ENCODE results near the gene MVK. TPM values are rescaled to one million over a fixed set of nuclear protein-coding genes. Genes with fewer than 3 reads are reported as not detected.

Gene MVK
- total RNA-seq, 1 donor from 2014 or later = 12.4 TPM

DNA sequence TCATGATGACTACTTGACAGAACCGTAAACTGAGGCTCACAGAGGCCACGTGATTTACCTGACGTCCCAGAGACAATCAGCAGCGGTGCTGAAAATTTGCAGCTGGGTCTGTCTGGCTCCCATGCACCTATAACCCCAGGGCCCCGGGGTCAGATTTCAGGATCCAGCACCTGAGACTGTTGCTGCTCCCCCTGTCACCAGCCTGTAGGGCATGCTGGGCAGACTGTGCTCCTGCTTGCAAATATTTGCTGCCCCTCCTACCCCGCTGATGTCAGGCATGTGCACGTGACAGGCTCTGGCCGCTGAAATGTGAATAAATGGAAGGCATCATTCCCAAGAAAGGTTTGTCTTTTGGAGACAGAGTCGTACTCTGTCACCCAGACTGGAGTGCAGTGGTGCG, 6.3 kb upstream of the MVK start:
- H3K9ac ChIP-seq (ENCODE audit: low read length) = no peak overlapping the region
- Mint-ChIP-seq H3K9me3 (ENCODE audit: unreplicated experiment) (peaks cover under 1% of the 10 kb centered on the region), H3K36me3 (ENCODE audit: low read depth, unreplicated experiment) (peaks cover 6% of the 10 kb centered on the region), H3K4me3 (ENCODE audit: unreplicated experiment) (no peak overlapping the region), H3K4me1 (ENCODE audit: low read depth, unreplicated experiment) (no peaks in the 10 kb centered on the region), H3K27me3 (ENCODE audit: low read depth, unreplicated experiment) (no peaks in the 10 kb centered on the region), H3K27ac (ENCODE audit: unreplicated experiment) (no peak overlapping the region)
- no peak for FAIRE-seq
- H3K4me2 ChIP-seq (ENCODE audit: low read length) = no peak overlapping the region
- peaks cover 8% of the 10 kb centered on the region for H3K36me3 ChIP-seq (ENCODE audit: insufficient read depth, low read length)
- no peaks in the 10 kb centered on the region for H3K27me3 ChIP-seq (ENCODE audit: insufficient read depth, low read length)
- no peak for TF ChIP-seq EZH2 (IDR thresholded peaks at IDR 0.05; ENCODE audit: insufficient read depth, low read length)
- TF ChIP-seq, protein P1, sequence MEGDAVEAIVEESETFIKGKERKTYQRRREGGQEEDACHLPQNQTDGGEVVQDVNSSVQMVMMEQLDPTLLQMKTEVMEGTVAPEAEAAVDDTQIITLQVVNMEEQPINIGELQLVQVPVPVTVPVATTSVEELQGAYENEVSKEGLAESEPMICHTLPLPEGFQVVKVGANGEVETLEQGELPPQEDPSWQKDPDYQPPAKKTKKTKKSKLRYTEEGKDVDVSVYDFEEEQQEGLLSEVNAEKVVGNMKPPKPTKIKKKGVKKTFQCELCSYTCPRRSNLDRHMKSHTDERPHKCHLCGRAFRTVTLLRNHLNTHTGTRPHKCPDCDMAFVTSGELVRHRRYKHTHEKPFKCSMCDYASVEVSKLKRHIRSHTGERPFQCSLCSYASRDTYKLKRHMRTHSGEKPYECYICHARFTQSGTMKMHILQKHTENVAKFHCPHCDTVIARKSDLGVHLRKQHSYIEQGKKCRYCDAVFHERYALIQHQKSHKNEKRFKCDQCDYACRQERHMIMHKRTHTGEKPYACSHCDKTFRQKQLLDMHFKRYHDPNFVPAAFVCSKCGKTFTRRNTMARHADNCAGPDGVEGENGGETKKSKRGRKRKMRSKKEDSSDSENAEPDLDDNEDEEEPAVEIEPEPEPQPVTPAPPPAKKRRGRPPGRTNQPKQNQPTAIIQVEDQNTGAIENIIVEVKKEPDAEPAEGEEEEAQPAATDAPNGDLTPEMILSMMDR (IDR thresholded peaks at IDR 0.05; ENCODE audit: insufficient read depth, low read depth, low read length) = no peak
- H3K4me1 ChIP-seq (ENCODE audit: insufficient read depth, low read length) = no peaks in the 10 kb centered on the region
- H3K27ac ChIP-seq (ENCODE audit: low read depth, low read length) = no peak overlapping the region
- H3K9me3 ChIP-seq (ENCODE audit: insufficient read depth, low read depth, low read length) = no peaks in the 10 kb centered on the region
- no peak overlapping the region for H3K4me3 ChIP-seq (ENCODE audit: insufficient read depth, low read depth, low read length)
- H2AFZ ChIP-seq (ENCODE audit: low read depth, low read length) = no peak overlapping the region
- no peaks in the 10 kb centered on the region for H4K20me1 ChIP-seq (ENCODE audit: insufficient read depth, low read length)
- H3K79me2 ChIP-seq (ENCODE audit: insufficient read depth, low read length) = no peaks in the 10 kb centered on the region
- DNase-seq (ENCODE audit: low read depth) = no peak

DNA sequence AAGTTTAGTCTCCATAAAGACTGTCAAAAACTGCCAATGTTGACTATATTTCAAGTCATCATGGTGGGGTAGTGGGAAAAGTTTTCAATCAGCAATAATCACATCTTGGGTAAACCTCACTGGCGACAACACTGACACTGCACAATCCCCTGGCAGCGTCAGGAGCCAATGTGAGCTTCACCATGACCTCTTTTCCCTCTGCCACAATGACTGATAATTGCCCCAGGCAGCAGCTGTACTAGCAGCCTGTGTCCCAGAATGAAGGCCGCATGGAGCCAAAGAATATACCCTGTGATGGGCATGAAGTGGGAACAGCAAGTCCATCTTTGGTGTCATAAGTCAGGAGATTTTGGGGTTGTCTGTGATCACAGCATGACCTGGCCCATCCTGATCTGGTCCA, 5.6 kb upstream of the MVK start:
- H3K9me3 Mint-ChIP-seq (ENCODE audit: unreplicated experiment) = no peaks in the 10 kb centered on the region
- Histone ChIP-seq H3K9ac (ENCODE audit: low read length) (no peak overlapping the region), H3K79me2 (ENCODE audit: insufficient read depth, low read length) (no peaks in the 10 kb centered on the region), H2AFZ (ENCODE audit: low read depth, low read length) (no peak overlapping the region), H3K4me2 (ENCODE audit: low read length) (no peak overlapping the region), H3K4me3 (ENCODE audit: insufficient read depth, low read depth, low read length) (no peak overlapping the region), H3K27ac (ENCODE audit: low read depth, low read length) (no peak overlapping the region), H3K36me3 (ENCODE audit: insufficient read depth, low read length) (peaks cover 8% of the 10 kb centered on the region), H3K4me1 (ENCODE audit: insufficient read depth, low read length) (no peaks in the 10 kb centered on the region), H4K20me1 (ENCODE audit: insufficient read depth, low read length) (no peaks in the 10 kb centered on the region), H3K9me3 (ENCODE audit: insufficient read depth, low read depth, low read length) (no peaks in the 10 kb centered on the region), H3K27me3 (ENCODE audit: insufficient read depth, low read length) (no peaks in the 10 kb centered on the region)
- H3K27me3 Mint-ChIP-seq (ENCODE audit: low read depth, unreplicated experiment) = no peaks in the 10 kb centered on the region
- TF ChIP-seq, protein P1 (IDR thresholded peaks at IDR 0.05; ENCODE audit: insufficient read depth, low read depth, low read length) = no peak
- TF ChIP-seq EZH2 (IDR thresholded peaks at IDR 0.05; ENCODE audit: insufficient read depth, low read length) = no peak
- H3K4me3 Mint-ChIP-seq (ENCODE audit: unreplicated experiment) = no peak overlapping the region
- no peaks in the 10 kb centered on the region for H3K4me1 Mint-ChIP-seq (ENCODE audit: low read depth, unreplicated experiment)
- DNase-seq (ENCODE audit: low read depth) (no peak), FAIRE-seq (no peak)
- peaks cover 6% of the 10 kb centered on the region for H3K36me3 Mint-ChIP-seq (ENCODE audit: low read depth, unreplicated experiment)
- no peak overlapping the region for H3K27ac Mint-ChIP-seq (ENCODE audit: unreplicated experiment)

DNA sequence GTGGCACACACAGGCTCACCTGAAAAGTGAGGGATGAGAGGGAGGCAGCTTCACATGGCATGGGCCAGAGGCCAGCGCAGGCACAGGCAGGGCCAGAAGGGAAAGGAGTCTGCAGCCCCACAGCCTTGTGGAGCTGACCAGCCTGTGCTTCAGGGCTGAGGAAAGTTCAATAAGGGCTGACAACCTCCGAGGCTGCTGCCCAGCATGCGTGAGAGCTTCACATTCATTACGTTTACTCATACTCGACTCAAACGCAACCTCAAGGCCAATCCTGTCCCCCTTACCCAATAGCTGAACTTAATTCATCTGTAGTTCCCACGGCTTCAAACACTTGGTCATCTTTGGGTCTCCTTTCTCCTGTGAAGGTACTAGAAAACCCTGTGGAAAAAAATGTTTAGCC, 5.1 kb upstream of the MVK start:
- H3K9me3 ChIP-seq (ENCODE audit: insufficient read depth, low read depth, low read length) = no peaks in the 10 kb centered on the region
- no peaks in the 10 kb centered on the region for H3K4me1 ChIP-seq (ENCODE audit: insufficient read depth, low read length)
- no peak overlapping the region for H3K4me2 ChIP-seq (ENCODE audit: low read length)
- TF ChIP-seq, protein P1 (IDR thresholded peaks at IDR 0.05; ENCODE audit: insufficient read depth, low read depth, low read length) = no peak
- no peak for TF ChIP-seq EZH2 (IDR thresholded peaks at IDR 0.05; ENCODE audit: insufficient read depth, low read length)
- H3K27ac ChIP-seq (ENCODE audit: low read depth, low read length) = no peak overlapping the region
- H3K27me3 Mint-ChIP-seq (ENCODE audit: low read depth, unreplicated experiment) = no peaks in the 10 kb centered on the region
- H3K9me3 Mint-ChIP-seq (ENCODE audit: unreplicated experiment) = no peaks in the 10 kb centered on the region
- FAIRE-seq = no peak
- no peaks in the 10 kb centered on the region for H3K27me3 ChIP-seq (ENCODE audit: insufficient read depth, low read length)
- peaks cover 8% of the 10 kb centered on the region for H3K36me3 ChIP-seq (ENCODE audit: insufficient read depth, low read length)
- no peak for DNase-seq (ENCODE audit: low read depth)
- H4K20me1 ChIP-seq (ENCODE audit: insufficient read depth, low read length) = no peaks in the 10 kb centered on the region
- H3K79me2 ChIP-seq (ENCODE audit: insufficient read depth, low read length) = no peaks in the 10 kb centered on the region
- no peak overlapping the region for H3K9ac ChIP-seq (ENCODE audit: low read length)
- peaks cover 6% of the 10 kb centered on the region for H3K36me3 Mint-ChIP-seq (ENCODE audit: low read depth, unreplicated experiment)
- no peak overlapping the region for H3K4me3 ChIP-seq (ENCODE audit: insufficient read depth, low read depth, low read length)
- H2AFZ ChIP-seq (ENCODE audit: low read depth, low read length) = no peak overlapping the region
- no peak overlapping the region for H3K27ac Mint-ChIP-seq (ENCODE audit: unreplicated experiment)
- no peaks in the 10 kb centered on the region for H3K4me1 Mint-ChIP-seq (ENCODE audit: low read depth, unreplicated experiment)
- no peak overlapping the region for H3K4me3 Mint-ChIP-seq (ENCODE audit: unreplicated experiment)

All from astrocyte (in vitro differentiated cells and primary cell).